ENCODE measurements around the gene ABL2. TPM values are rescaled to one million over a fixed set of nuclear protein-coding genes. Genes with fewer than 3 reads are reported as not detected.
"Not testable (repeated sequence)": the region's sequence is repeated elsewhere in the genome, so short reads cannot be mapped to it uniquely, and the experiment has no call there.

ABL2 gene
- total and polyA plus RNA-seq, 10 donors, result 1.3 to 21.7 (median 16.0) TPM

- no peak overlapping the region for H3K4me3 ChIP-seq
- intact Hi-C loops (cut with DNase I; ENCODE audit: low total_unique reads), result no loop called here
- peaks cover 0 to 17% (median 0%) of the 10 kb centered on the region in 6 donors for H3K4me1 ChIP-seq
- no peaks in the 10 kb centered on the region for H3K9me3 ChIP-seq
- H3K27me3 ChIP-seq (replicated peaks in 1 of 7), result no peaks in the 10 kb centered on the region
- no peaks in the 10 kb centered on the region for H3K36me3 ChIP-seq
- TF ChIP-seq CTCF (IDR thresholded peaks at IDR 0.05 in 8 of 11, conservative IDR thresholded peaks at IDR 0.05 in 3 of 11) (no peak), POLR2A (IDR thresholded peaks at IDR 0.05) (no peak), POLR2AphosphoS5 (IDR thresholded peaks at IDR 0.05) (no peak)
- no peak for DNase-seq
- WGBS, 5 donors, result 86 to 100% (median 93%) methylated on average over 4 of the region's 4 CpGs
- H3K27ac ChIP-seq, result no peak overlapping the region
Observed at GRCh38 chr1:179178183-179178582, 51.3 kb downstream of the ABL2 start.

- no peak overlapping the region for H3K4me3 ChIP-seq
- no peak overlapping the region for H3K27ac ChIP-seq
- intact Hi-C loops (cut with DNase I; ENCODE audit: low total_unique reads), result no loop called here
- H3K27me3 ChIP-seq (replicated peaks in 1 of 7), result no peaks in the 10 kb centered on the region
- no peak for DNase-seq
- TF ChIP-seq POLR2A (IDR thresholded peaks at IDR 0.05), result no peak
- no peak for TF ChIP-seq POLR2AphosphoS5 (IDR thresholded peaks at IDR 0.05)
- TF ChIP-seq CTCF (IDR thresholded peaks at IDR 0.05 in 8 of 11, conservative IDR thresholded peaks at IDR 0.05 in 3 of 11), result no peak
- 94 to 99% (median 98%) methylated on average over 2 of the region's 2 CpGs for WGBS, 5 donors
- no peaks in the 10 kb centered on the region for H3K9me3 ChIP-seq
- no peaks in the 10 kb centered on the region for H3K36me3 ChIP-seq
- H3K4me1 ChIP-seq, result peaks cover 0 to 17% (median 0%) of the 10 kb centered on the region in 6 donors
Observed at GRCh38 chr1:179177615-179178014, 51.9 kb downstream of the ABL2 start.

GRCh38 chr1:179177182-179177581 lies 52.3 kb downstream of the ABL2 start:
- H3K27ac ChIP-seq, result no peak overlapping the region
- H3K36me3 ChIP-seq, result no peaks in the 10 kb centered on the region
- H3K9me3 ChIP-seq, result no peaks in the 10 kb centered on the region
- TF ChIP-seq POLR2A (IDR thresholded peaks at IDR 0.05) (no peak), POLR2AphosphoS5 (IDR thresholded peaks at IDR 0.05) (no peak), CTCF (IDR thresholded peaks at IDR 0.05 in 8 of 11, conservative IDR thresholded peaks at IDR 0.05 in 3 of 11) (no peak)
- peaks cover 0 to 17% (median 0%) of the 10 kb centered on the region in 6 donors for H3K4me1 ChIP-seq
- no peak for DNase-seq
- no peaks in the 10 kb centered on the region for H3K27me3 ChIP-seq (replicated peaks in 1 of 7)
- H3K4me3 ChIP-seq, result no peak overlapping the region
- intact Hi-C loops (cut with DNase I; ENCODE audit: low total_unique reads), result no loop called here
- 64 to 89% (median 78%) methylated on average over 2 of the region's 2 CpGs for WGBS, 5 donors

GRCh38 chr1:179175011-179175841 lies 54.3 kb downstream of the ABL2 start:
- Histone ChIP-seq H3K9me3 (no peaks in the 10 kb centered on the region), H3K27me3 (replicated peaks in 1 of 7) (no peaks in the 10 kb centered on the region), H3K4me3 (no peak overlapping the region), H3K4me1 (peaks cover 0 to 17% (median 0%) of the 10 kb centered on the region in 6 donors), H3K36me3 (no peaks in the 10 kb centered on the region), H3K27ac (peak overlapping the region in 5 of 8 donors; percentile 10 to 63 (median 61))
- no peak for TF ChIP-seq POLR2AphosphoS5 (IDR thresholded peaks at IDR 0.05)
- TF ChIP-seq CTCF (IDR thresholded peaks at IDR 0.05 in 8 of 11, conservative IDR thresholded peaks at IDR 0.05 in 3 of 11), result no peak
- TF ChIP-seq POLR2A (IDR thresholded peaks at IDR 0.05), result no peak
- WGBS, 5 donors, result 50 to 85% (median 69%) methylated on average over 2 of the region's 2 CpGs
- intact Hi-C loops (cut with DNase I; ENCODE audit: low total_unique reads), result no loop called here
- no peak for DNase-seq

GRCh38 chr1:179170468-179170770 lies 59.1 kb downstream of the ABL2 start:
- peaks cover 0 to 36% (median 5%) of the 10 kb centered on the region in 6 donors for H3K4me1 ChIP-seq
- H3K27me3 ChIP-seq (replicated peaks in 1 of 7); H3K27ac ChIP-seq; DNase-seq; intact Hi-C loops (cut with DNase I; ENCODE audit: low total_unique reads); H3K4me3 ChIP-seq; H3K36me3 ChIP-seq; H3K9me3 ChIP-seq: not testable (repeated sequence)
- 95 to 99% (median 97%) methylated on average over 10 of the region's 10 CpGs for WGBS, 5 donors
